HEK293 (cell line): ENCODE measurements around the gene IRS1.

Experiments used
- CTCF ChIP-seq: fragments of 450-650 bp; formaldehyde crosslinking; IDR thresholded peaks from 2 replicates; pipeline ENCODE4 v1.5.1; 2016; ENCODE audit warnings: missing biosample characterization, missing genetic modification characterization
- ZNF449 ChIP-seq: fragments of 450-650 bp; formaldehyde crosslinking; IDR thresholded peaks from 2 replicates; pipeline ENCODE4 v1.5.1; 2017; ENCODE audit warnings: missing biosample characterization, mild to moderate bottlenecking, missing genetic modification characterization, moderate library complexity

GRCh38 chr2:226694149-226694548 is 105.5 kb downstream of the IRS1 start:
- TF ChIP-seq CTCF (tag by site-specific recombination) (no peak), ZNF449 (tag by site-specific recombination) (no peak)
